Right renal cortex interstitium (tissue), 3 donors: Measurements from ENCODE around the gene TUBA4A. TPM values are rescaled to one million over a fixed set of nuclear protein-coding genes. Genes with fewer than 3 reads are reported as not detected.

ENCODE experiments used
- DNase-seq, 3 donors: peaks; one replicate each; pipeline ENCODE4 v3.0.0-alpha.2; 2013; ENCODE audit warnings: low read depth in 3 of 3, low spot score in 2 of 3
- polyA plus RNA-seq, 3 donors: library from polyadenylated mRNA; unstranded; fragments of 120-200 nt; gene quantifications; one replicate each; pipeline ENCODE4 v1.2.1, GENCODE V29; 2013; ENCODE audit not compliant: insufficient read length in 3 of 3

The TUBA4A gene
- polyA plus RNA-seq, 3 donors, result 32.6 to 45.4 (median 35.7) TPM

DNA sequence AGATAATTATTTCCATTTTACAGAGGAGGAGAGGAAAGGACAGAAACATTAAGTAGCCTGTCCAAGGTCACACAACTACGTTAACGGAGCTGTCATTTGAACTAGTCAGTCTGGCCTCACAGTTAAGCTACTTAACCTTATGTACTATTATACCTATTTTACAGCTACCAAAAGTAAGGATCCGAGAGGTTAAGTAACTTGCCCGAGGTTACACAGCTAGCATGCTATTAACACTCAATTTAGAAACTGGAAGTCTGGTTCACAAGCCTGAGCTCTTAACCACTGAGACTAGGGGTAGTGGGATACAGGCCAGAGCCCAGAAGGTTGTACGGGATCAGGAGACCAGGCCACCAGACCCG is 8.9 kb downstream of the TUBA4A start:
- DNase-seq, result no peak

DNA sequence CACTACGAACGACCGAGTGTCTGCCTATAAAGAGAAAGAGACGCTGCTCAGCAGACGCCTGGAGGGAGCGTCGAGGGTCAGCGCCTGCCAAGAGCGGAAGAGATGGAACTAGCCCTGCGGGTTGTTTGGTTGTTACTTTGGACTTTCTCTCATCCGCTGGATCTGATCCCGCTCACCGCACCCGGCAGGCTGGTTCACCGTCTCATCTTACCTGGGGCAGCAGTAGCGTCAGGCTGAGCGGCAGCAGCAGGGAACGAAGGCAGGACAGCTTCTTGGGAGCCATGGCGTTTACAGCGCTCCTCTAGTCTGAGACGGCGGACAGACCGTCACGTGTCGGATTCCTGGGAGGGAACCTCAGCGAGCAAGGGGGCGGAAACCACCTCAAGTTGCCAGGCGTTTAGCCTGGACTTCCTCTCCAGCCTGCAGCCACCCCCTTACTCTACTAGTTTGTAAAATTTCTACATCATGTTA is 10.4 kb downstream of the TUBA4A start:
- no peak for DNase-seq

DNA sequence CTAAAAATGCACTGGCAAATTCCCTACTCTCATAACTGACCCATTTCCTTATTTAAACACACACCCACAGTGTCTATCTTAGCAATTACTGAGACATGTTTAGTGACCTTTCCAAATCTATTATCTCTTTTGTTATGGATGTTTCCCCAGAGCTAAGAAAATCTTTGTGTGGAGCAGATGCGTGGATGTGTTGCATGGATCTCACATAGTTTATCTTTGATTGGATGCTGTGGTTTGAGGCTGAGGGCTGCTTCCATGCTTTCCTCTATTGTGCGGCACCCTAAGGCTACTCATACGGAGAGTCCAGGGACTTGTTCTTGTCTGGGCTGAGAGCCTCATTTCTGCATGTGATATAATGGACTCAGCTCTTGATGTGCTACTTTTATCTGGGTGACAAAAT is 19.4 kb downstream of the TUBA4A start:
- no peak for DNase-seq

DNA sequence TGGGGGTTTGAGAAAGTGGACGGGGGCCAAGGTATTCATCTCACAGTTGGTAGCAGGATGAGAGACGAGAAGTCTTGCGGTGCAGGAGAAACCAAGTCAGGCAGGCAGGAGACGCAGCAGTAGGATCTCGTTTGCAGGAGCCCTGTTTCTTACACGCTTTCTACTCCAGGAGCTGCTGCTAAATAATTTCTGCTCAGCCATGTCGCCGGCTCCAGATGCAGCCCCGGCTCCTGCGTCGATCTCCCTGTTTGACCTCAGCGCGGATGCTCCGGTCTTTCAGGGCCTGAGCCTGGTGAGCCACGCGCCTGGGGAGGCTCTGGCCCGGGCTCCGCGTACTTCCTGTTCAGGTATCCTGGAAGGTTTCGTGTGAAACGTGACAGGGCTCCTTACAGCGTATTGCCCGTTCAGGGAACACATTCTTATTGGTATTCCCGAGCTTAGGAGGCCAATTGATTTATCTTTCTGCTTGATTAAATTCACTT is 23.6 kb downstream of the TUBA4A start:
- no peak for DNase-seq

DNA sequence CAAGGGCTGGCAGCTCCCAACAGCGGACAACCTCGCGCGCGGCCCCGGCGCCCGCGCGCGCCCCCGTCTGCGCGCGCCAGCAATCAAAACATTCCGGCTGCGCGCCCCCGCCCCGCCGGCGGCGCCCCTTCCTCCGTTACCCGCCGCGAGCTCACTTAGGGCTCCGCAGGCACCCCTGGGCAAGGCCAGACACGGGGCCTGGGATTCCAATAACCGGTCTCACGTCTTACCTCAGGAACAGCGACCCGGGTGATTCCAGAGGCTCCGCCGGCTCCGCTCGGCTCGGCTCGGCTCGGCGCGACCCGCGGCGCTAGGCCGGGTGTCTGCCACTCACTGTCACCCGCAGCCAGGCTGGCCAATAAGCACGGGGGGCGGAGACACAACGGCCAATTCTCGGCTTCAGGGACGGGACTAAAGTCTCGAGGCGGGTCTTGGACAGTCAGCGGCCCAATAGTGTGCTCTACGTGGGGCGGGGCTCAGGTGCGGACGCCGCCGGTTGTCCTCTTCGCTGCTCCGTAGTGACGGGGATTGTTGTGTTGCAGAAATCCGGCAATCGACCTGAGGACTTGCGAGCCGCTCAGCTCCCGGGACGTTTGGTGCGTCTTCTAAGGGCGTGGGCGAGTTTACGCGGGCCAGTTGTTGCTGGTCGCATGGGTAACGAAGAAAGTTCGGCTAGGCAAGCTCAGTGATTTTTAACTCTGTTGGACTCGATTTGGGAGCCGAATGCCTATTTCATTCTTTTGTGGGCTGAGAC is 24.2 kb downstream of the TUBA4A start, which contains the start of the genes ANKZF1 and ATG9A:
Gene ANKZF1 (plus strand): TSS at position 502 of the 754 bp plus-strand sequence. CDS start 452 bp downstream, outside the sequence.
Gene ATG9A (minus strand): TSS at position 332 of the 754 bp plus-strand sequence. CDS start 1,612 bp downstream, outside the sequence.
- peak; percentile 88 to 97 (median 95) for DNase-seq

DNA sequence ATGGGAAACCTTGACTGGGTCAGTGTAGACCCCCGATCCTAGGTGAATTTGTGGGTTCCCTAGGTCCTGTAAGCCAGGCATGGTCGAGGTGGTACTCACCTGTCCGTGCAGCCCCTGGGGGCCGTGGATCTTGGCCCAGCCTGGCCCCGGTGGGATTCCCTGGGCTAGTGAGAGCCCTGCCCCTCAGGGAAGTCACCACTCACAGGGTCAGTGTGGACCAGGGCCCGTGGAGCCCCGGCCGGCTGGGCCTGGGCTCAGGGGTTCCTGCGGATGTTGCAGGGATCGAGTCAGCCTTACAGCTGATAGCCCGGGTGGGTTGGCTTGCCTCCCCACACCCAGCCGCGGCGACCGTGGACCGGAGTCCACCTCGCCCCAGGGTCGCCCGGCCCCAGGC is 24.8 kb downstream of the TUBA4A start:
- no peak for DNase-seq

DNA sequence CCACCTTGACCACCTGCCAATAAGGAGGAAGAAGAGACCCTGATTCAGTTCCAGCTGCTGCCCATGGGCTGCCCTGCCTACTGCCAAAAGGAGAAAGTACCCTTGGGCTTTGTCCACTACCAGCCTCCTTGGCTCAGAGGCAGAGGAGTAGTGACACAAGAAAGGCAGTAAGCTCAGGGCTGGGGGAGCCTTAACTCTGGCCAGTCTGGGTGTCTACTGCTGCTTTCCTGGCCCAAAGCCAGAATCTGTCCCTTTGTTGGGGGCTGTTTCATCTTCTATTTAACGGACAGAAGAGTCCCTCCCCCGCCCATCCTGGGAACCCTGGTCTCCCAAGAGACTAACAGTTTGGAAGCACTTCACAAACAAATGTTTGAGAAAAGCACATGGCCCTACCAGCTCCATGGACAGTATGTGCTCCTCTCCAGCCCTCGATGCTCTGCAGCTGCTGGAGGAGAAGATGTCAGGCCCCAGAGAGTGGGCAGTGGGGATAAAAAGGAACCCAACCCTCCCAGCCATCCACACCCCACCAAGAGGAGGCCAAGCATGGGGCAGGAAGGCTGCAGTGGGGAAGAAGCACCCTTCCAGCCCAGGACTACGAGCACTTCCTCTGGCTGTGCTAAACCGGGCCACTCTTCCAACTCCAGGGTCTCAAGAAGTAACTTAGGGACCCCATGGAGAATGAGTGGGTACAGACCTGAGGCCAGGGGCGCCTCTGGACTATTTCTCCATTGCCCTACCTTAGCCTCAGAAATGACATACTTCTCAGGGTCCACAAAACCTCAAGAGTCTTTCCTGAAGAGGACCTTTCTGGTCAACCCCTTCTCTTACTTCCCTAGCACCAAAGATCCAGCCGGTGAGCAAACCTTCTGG is 25.4 kb downstream of the TUBA4A start:
- DNase-seq, result no peak

DNA sequence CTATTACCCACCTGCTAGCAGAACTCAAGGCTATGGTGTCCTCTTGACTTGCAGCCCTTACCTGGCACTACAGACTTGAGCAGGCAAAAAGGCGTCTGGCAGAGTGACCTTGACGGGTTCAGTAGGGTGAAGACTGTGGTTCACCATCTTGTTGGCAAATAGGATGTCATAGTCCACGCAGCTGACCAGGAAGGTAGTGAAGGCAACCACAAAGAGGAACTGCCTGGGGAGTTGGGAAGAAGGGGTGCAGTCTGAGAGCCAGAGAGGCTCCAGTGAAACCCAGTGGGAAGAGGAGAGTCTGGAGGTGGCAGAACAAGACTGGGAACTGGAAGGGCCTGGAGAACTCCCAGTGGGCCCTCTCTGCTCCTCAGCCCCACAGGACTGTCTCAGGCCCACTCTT is 28.4 kb downstream of the TUBA4A start:
- DNase-seq, result no peak

DNA sequence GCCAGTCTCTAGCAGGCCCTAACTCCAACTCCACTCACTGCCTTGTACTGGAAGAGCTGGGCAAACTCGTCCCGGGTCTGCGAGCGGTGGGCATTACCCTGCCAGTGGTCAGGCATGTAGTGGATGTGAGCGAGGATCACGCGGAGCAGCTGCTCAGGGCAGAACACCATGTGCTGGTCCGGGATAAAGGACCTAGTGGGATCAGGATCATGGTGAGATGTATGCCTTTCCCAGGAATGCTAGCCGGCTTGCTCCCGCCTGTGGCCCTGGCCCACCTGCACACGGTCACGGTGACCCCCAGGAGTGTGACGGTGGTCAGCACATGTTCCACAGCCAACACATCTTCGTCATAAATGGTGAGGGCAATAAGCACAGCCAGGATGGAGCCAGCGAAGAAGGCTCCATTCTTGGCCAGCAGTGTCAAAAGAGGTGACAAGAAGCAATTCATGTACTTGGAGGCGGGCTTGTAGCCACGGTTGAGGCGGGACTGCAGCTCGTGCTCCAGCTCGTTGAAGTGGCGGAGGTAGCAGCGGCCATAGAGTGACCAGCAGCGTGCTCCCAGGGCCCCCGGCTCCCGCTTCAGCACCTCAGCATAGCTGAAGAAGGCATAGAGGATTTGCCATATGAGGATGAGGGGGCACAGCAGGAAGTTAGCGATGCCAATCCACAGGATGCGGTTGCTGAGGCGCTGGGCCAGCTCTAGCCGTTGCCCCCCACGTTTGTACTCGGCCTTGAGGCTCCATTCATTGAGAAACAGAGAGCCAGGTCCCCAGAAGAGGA is 29.7 kb downstream of the TUBA4A start:
- no peak for DNase-seq

DNA sequence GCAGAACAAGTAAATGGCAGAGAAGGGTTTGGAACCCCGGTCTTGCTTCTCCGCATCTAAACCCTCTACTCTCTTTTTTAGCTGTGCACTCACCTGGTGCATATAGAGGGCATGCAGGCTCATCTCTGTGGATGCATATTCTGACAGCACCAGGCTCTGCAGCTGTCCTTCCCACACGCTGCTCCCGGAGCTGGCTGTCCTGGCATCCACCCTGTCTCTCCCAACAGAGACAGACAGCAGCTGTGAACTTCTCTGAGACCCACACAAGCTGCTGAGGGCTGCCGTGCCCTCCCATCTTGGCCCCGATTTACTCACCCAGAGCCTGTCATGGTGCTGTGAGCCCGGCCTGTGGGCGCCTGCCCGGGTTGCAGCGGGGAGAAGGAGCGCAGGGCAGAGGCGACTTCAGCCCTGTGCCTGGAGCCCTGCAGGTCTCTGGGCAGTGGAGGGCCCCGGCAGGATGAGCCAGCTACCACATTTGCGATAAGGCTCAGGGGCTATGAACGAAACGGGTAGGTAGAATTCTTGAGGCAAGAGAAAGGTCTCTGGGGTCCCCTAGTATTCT is 31.7 kb downstream of the TUBA4A start:
- DNase-seq, result no peak

DNA sequence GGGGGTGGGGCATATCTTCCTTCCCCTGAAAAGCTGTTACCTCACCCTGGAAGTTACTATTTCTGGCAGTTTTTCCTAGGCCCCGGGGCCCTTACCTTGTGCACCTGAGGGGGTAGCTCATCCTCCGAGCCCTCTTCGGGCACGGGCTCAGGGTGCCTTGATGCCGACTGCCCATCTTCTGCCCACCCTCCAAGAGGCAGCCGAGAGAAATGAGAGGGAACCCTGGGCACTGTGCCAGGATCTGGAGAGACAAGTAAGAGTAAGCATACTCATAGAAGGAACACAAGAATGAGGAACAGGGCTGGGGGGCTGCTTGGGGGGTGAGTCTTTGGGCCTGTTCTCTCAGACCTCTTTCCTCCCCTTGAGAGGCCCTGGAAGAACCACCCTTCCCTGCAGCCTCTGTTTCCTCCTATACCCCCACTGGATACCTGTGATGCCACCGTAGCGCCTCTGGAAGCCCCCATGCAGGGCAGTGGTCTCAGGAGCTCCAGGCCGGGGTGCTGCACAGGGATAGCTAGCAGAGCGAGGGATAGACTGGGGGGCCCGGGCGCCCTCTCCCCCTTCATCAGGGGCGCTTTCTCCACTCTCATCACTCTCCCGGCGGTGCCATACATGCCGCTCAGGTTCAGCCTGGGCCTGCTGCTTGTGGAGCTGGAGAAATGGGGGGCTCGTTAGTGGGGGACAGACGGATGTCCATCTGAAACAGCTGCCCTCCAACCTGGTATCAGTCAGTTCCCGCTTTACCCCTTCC is 32.9 kb downstream of the TUBA4A start:
- DNase-seq, result no peak

DNA sequence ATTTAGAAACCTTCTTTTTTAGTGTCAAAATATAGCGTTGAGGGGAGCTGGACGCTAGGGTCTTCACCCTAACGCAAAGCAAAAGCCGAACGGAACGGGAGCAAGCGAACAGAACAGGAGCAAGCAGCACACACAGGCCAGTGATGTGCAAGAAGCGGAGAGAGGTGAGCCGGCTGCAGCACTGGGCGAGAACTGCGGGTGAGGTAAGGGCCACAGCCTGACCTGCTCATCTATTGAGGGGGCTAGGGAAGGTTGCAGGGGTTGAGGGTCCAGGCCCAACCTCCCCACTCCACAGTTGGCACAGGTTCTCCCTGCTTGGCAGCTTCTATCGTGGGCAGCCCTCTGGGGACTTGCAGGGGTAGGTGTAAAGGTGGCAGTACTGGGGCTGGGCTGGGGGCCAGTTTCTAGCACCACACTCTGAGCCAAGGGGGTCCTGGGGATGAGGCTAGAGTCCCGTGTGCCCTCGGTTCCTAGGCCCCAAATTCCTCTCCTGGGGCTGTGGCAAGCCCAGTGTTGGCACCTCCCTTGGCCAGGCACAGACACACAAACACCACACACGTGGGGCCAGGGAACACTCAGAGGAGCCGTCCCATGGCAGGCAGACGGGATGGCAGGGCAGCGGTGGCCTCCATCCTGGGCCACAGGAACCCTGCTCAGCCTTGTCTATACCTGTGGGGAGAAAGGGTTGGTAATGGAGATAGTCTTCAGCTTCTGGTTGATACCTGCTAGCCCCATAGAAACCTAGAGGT is 33.8 kb downstream of the TUBA4A start:
- no peak for DNase-seq

DNA sequence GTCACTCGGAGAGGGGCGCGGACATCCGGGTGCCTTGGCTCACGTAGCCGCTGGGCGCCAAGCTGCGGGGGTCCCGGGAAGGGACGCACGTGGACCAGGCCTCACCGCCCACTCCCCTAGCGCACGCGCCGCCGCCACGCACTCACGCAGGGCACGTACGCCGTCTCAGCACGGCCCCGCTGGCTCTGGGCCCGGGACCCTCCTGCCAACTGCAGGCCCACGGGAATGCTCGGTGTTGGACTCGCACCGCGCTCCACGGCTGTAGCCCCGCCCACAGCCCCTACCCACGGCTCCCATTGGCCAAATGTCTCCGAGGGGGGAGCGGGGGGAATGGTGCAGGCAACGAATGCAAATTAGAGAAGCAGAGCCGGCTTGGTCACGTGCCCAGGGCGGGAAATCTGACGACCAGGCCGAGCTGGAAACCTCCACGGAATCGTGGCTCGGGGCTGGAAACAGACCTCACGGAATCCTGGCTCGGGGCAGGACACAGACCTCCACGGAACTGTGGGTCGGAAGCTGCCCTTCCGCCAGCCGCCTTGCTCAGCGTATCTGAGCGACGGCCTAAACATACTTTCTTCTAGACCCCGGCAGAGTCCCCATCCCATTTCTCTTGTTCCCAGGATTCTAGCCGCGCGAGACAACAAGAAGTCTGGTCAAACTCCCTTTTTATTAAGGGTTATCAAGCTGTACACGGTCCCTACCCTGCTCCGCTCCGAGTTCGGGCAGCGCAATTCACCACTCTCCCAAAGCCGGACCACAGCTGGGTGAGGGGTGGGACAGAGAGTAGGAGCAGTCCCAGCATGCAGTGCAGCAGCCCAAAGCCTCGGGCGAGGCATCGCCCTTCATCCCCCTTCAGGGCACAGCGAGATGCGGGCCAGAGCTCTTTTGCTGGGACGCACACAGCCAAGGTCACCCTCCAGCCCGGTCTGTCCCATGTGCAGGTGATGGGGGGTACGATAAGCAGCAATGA is 34.7 kb downstream of the TUBA4A start, which contains the start of gene ABCB6:
Gene ABCB6 (minus strand): TSS at position 227 of the 970 bp plus-strand sequence. CDS start 285 bp downstream, outside the sequence.
- DNase-seq, result peak in 2 of 3 donors; percentile 80 to 87

DNA sequence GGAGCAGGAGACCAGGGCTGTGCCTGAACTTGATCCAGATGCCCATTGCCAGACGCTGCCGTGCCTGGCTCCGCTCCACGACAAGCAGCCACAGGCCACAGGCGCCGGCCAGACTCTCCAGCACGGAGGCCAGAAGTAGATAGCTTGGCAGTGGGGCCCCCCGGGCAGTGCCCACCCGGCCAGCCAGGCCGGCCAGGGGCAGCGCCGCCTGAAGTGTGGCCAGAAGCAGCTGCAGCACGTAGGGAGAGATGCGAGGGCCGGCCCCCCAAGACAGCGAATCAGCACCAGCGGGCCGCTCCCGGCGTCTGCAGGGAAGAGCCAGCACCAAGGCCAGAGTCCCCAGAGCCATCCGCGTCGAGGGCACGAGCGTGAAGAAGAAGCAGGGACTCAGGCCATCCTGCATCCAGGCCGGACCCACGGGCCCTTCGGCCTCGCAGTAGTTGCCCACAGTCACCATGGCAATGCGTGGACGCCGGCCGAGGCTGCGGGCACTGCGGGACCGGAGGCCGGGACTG is 35.4 kb downstream of the TUBA4A start:
- DNase-seq, result peak in 1 of 3 donors; percentile 47

DNA sequence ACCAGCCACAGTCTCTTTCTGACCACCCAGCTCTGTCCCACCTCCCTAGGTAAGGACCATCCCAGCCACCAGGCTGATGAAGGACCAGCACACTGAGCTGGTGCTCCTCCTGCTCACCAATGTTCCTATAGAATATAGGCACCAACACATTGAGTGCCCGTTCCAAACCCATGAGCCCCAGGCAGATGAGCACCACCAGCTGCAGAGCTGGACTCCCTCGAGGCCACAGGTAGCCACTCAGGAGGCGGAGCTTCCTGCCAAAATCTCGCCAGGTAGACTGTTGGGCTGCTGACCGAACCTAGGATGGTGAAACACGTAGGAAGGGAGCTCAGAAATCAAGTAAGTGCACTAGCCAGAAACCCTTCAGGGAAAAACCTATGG is 37.2 kb downstream of the TUBA4A start:
- no peak for DNase-seq

DNA sequence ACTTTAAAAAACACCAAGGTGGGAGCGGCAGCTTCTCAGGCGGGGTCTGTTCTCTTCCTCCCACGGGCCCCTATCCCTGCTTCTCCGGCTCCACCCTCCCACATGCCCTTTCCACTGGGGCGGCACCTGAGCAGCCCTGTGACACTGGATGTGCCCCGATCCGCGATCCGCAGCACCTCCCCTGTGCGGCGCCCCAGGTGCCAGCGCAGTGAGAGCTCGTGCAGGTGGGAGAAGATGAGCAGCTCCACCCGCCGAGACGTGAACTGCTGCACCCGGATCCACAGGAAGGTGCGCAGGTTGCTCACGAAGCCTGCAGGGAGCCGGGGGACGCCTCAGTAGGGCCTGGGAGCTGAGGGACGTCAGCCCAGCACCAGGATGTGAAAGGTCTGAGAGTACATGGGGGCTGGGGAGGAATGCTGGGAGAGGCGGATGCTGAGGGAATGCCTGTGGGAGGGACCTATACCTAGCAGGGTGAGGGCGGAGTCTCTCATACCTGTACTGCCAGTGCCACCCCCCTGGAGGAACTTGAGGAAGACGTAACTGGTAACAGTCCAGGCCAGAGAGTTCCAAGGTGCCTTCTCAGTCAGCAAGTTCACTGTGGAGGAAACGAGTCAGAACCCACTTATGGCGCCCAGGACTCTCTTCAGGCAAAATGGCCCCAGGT is 37.7 kb downstream of the TUBA4A start:
- no peak for DNase-seq

DNA sequence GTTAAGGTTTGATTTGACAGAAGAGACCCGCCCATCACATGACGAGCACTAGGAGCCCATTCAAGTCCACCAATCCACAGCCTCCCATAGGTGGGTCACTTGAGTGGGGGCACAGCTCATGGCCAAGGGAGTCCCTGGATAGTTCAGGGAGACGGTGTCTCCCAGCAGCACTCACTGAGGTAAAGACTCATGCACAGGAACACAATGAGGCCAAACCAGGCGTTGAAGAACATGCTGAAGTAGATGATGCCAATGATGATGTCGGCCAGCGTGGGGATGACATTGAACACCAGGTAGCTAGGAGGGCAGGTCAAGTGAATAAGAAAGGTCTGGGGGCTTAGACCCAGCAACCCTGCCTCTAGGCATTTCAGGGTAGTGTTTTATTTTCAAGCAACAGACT is 38.9 kb downstream of the TUBA4A start:
- DNase-seq, result no peak
